AG09309 (cell line): ENCODE results near the gene DENND1A.
A peak's percentile ranks its signal among the peaks of the same experiment; 100 is the strongest.

Experiments used
- DNase-seq: peaks from one replicate; pipeline ENCODE4 v3.0.0-alpha.2; 2010; ENCODE audit warnings: low read depth
- H3K4me3 ChIP-seq: 2 replicates; pipeline ENCODE4 v1.5.1; 2011; ENCODE audit warnings: mild to moderate bottlenecking, low read depth, low read length, moderate library complexity; ENCODE audit not compliant: control insufficient read depth
- CTCF ChIP-seq: IDR thresholded peaks from 2 replicates; pipeline ENCODE4 v1.5.1; 2011; ENCODE audit warnings: mild to moderate bottlenecking, low read depth, low read length, inconsistent platforms; ENCODE audit not compliant: insufficient read depth, control insufficient read depth; ENCODE audit errors: missing control alignments

Gene DENND1A

GRCh38 chr9:123865226-123866000 lies 64.5 kb downstream of the DENND1A start:
- DNase-seq, result no peak
- no peak for TF ChIP-seq CTCF
- no peak overlapping the region for H3K4me3 ChIP-seq

DNA sequence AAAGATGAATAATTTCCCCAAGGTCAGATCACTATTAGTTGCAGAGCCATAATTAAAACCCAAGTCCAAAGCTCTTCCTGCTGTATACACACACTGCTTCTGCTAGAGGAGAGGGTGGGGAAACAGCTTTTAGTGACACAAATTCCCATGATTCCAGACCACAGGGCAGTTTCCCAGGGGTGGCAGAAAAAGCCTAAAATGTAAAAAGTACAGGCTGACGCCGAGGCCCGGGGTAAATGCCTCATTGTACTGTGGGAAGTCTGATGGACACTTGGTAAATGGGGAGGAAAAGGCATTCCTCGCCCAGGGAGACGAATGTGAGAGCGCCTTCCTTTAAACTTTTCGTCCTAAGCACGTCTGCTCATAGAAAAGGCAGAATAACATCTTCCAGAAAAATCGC lies 65.7 kb downstream of the DENND1A start:
- DNase-seq, result no peak
- H3K4me3 ChIP-seq, result no peak overlapping the region

GRCh38 chr9:123863164-123863855 lies 66.6 kb downstream of the DENND1A start:
- DNase-seq, result peak; percentile 8
- no peak overlapping the region for H3K4me3 ChIP-seq
- no peak for TF ChIP-seq CTCF

More for the DNA sequence above, 65.7 kb downstream of the DENND1A start:
- TF ChIP-seq CTCF, result no peak

DNA sequence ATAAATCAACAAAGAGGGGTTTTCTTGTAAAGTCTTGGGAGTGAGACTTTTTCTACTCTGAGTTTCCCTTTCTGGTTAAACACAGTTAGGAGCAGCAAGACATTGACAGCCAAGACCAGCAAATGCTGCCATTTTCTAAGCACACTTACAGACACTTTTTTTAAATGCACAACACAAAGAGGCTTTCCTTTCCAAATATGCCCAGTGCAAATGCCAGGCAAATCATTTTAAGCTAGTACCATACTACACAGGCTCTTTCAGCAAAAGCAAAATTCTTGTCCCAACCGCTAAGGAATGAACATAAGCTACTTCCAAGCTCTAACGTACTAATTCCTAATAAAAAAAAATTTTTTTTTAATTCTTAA lies 68.2 kb downstream of the DENND1A start:
- H3K4me3 ChIP-seq, result no peak overlapping the region
- no peak for DNase-seq
- TF ChIP-seq CTCF, result no peak

DNA sequence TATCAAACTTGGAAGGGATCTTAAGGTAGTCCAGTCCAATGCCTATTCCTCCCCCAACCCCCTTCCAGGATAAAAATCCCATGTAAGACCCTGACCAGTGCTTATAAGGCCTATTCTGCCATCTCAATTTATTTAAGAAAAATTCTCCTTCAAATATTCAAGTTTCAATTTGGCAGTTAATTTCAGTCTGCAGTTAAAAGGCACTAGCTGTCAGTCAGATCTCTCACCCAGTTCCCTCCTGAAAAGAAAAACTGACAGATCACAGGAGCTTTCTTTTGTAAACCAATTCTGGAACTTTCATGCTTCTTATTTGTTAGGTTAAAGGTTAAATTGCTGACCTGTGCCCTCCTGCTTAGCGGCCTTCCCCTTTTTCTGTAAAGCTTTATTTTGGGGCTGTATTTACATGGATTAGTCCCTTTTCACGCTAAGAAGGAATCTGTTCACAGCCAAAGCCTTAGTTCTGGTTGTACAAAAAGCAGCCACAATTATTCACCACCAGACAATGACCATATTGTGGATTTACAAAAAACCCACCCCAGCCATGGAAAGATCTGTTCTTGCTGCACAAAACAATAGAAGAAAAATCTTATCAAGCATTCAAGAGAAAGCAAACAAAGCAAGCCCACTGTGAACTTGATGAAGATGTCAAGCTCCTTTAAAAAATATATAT lies 68.7 kb downstream of the DENND1A start:
- no peak for TF ChIP-seq CTCF
- no peak for DNase-seq
- H3K4me3 ChIP-seq, result no peak overlapping the region

GRCh38 chr9:123860603-123861002 lies 69.3 kb downstream of the DENND1A start:
- H3K4me3 ChIP-seq, result no peak overlapping the region
- DNase-seq, result no peak
- TF ChIP-seq CTCF, result no peak
